ENCODE measurements around the gene MPND.

MPND gene

GRCh38 chr19:4373013-4373367 is 29.6 kb downstream of the MPND start:
- Histone ChIP-seq H3K27ac (ENCODE audit: extremely low read depth, low read depth, low read length) (no peak overlapping the region), H3K9me3 (ENCODE audit: control insufficient read depth, insufficient read depth, low read depth, low read length) (no peaks in the 10 kb centered on the region), H3K4me1 (ENCODE audit: control insufficient read depth, insufficient read depth, low read length) (peaks cover 14% of the 10 kb centered on the region), H3K4me3 (ENCODE audit: low read depth, low read length) (no peak overlapping the region), H3K36me3 (ENCODE audit: control insufficient read depth in 2 of 2, insufficient read depth in 1 of 2, low read length in 2 of 2) (peaks cover 0 to 2% of the 10 kb centered on the region in 2 experiments; a peak in 1 of 3 replicates)
- TF ChIP-seq ZNF837 (tag by site-specific recombination; IDR thresholded peaks at IDR 0.05), result no peak
- TF ChIP-seq ZNF621 (tag by site-specific recombination; IDR thresholded peaks at IDR 0.05), result no peak
- TF ChIP-seq HOXA7 (CRISPR knock-in tag; IDR thresholded peaks at IDR 0.05; ENCODE audit: borderline replicate concordance), result no peak
- TF ChIP-seq ZNF501 (tag by site-specific recombination; IDR thresholded peaks at IDR 0.05), result no peak
- POLR2A ChIA-PET, result interaction anchor here (0.6 kb wide), 1 partner anchor 21 kb away, joined by 5 read pairs; no protein-coding TSS in a partner anchor
- CTCF ChIA-PET, result interaction anchor here (1.1 kb wide), 1 partner anchor 27 kb away, joined by 4 read pairs; the partner anchor contains the start of gene SH3GL1

DNA sequence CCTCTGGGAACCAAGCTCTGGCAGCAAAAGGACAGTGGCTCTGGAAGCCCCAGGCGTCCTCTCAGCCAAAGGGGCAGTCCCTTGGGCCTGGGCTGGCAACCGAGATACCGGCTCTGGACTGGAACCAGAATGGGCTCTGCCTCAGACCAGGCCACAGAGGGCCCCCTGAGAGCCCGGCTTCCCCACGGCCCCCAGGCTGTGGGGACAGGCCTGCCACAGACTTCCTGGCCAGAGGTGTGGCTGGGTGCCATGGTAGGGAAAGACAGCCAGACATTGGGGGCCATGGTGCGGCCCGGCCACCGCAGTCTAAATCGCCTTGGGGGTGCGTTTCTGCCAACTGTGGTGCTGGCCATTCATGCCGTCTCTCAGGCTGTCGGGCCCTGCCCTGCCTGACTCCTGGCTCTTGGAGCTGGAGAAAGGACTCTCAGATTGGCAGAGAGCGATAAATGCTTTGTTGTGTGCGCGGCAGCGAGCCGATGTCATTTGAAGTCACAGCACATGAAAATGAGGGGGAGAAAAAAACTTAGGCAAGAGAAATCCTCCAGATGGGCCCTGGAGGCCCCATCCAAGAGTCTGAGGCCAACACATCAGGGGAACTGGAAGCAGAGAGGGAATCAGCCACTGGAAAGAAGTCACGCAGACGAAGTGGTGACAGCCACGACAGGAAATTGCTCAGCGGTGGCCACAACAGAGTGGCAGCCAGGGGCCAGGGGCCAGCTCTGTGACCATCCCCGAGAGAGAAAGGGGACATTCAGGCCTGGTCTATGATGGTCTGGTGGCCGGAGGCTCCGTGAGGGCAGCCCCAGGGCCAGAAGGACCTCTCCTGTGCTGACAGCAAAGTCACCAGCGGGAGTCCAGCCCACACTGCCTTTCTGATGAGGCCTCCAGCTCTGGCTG is 30.5 kb downstream of the MPND start:
- ChIA-PET POLR2A (interaction anchor here (3.3 kb wide), 1 partner anchor 10 kb away, joined by 15 read pairs; no protein-coding TSS in a partner anchor), CTCF (interaction anchor here (2.2 to 5.5 kb wide), 3 partner anchors 9 to 31 kb away, joined by 6 to 40 read pairs (median 9); partner anchors contain the start of genes CHAF1A and SH3GL1)
- Histone ChIP-seq H3K9me3 (ENCODE audit: control insufficient read depth, insufficient read depth, low read depth, low read length) (no peaks in the 10 kb centered on the region), H3K4me3 (ENCODE audit: low read depth, low read length) (no peak overlapping the region), H3K27ac (ENCODE audit: extremely low read depth, low read depth, low read length) (no peak overlapping the region), H3K36me3 (ENCODE audit: control insufficient read depth in 2 of 2, insufficient read depth in 1 of 2, low read length in 2 of 2) (peaks cover 0 to 2% of the 10 kb centered on the region in 2 experiments; a peak in 1 of 3 replicates), H3K4me1 (ENCODE audit: control insufficient read depth, insufficient read depth, low read length) (peaks cover 14% of the 10 kb centered on the region)
- TF ChIP-seq ZFP37 (tag by site-specific recombination; IDR thresholded peaks at IDR 0.05) (no peak), WT1 (tag by site-specific recombination; IDR thresholded peaks at IDR 0.05) (no peak), MZF1 (tag by site-specific recombination; IDR thresholded peaks at IDR 0.05; ENCODE audit: borderline replicate concordance) (no peak), ZNF510 (tag by site-specific recombination; IDR thresholded peaks at IDR 0.05; ENCODE audit: insufficient replicate concordance) (no peak), ZNF140 (tag by site-specific recombination; IDR thresholded peaks at IDR 0.05) (no peak), ZBTB7A (tag by site-specific recombination; IDR thresholded peaks at IDR 0.05; ENCODE audit: low read depth) (no peak), ZNF624 (tag by site-specific recombination; IDR thresholded peaks at IDR 0.05) (no peak), HOXC10 (CRISPR knock-in tag; IDR thresholded peaks at IDR 0.05) (no peak), ZNF785 (tag by site-specific recombination; IDR thresholded peaks at IDR 0.05) (no peak), ZNF248 (tag by site-specific recombination; IDR thresholded peaks at IDR 0.05) (no peak), KLF8 (tag by site-specific recombination; IDR thresholded peaks at IDR 0.05) (no peak), GLIS2 (tag by site-specific recombination; IDR thresholded peaks at IDR 0.05) (no peak), ZBTB49 (tag by site-specific recombination; IDR thresholded peaks at IDR 0.05; ENCODE audit: low read depth) (no peak)
- TF ChIP-seq, protein P1, sequence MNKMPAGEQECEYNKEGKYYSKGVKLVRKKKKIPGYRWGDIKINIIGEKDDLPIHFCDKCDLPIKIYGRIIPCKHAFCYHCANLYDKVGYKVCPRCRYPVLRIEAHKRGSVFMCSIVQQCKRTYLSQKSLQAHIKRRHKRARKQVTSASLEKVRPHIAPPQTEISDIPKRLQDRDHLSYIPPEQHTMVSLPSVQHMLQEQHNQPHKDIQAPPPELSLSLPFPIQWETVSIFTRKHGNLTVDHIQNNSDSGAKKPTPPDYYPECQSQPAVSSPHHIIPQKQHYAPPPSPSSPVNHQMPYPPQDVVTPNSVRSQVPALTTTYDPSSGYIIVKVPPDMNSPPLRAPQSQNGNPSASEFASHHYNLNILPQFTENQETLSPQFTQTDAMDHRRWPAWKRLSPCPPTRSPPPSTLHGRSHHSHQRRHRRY (tag by site-specific recombination; IDR thresholded peaks at IDR 0.05), result no peak

Measured in HEK293 (cell line).